GM12875 (cell line): ENCODE data around the gene C9orf78.

Experiments
- H3K4me3 ChIP-seq: one replicate; pipeline ENCODE4 v1.5.1; 2011; ENCODE audit warnings: low read depth, low read length, control low read depth
- TF ChIP-seq, protein P1 (sequence below): IDR thresholded peaks from 2 replicates; pipeline ENCODE4 v1.5.1; 2011; ENCODE audit warnings: low read depth, mild to moderate bottlenecking, control low read depth, inconsistent platforms, low read length, moderate library complexity, borderline replicate concordance; ENCODE audit not compliant: insufficient read depth

Gene C9orf78

DNA sequence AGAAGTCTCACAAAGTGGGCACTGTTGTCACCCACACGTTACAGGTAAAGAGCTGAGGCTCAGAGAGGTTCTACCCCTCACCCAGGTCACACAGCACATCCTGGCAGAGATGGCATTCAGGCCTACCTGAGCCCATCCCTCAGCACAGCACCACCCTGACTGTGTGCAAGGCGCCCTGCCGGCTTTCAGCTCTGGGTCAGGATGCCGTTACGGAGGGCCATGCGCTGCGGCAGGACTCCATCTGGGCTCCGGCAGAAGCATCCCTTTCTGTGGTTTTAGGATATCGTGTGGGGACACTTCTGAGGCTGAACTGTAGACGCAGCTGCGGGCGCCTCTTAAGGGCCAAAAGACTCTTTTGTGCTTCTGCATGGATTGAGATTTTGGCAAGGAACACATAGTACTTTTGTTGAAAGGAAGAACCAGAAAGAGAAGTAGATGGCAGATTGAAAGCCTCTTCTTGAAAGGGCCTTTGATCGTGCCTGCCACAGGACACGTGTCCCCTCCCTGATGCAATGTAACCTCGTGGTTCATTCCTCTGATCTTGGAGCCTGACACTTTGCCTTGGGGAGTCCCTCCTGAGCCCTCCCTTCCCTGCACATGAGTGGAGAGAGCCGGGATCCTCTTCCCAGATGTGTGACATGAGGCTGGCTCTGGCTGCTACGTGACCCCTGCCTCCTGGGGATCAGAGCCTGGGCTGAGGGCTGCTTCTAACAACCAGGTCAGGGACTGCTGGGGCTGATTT is 31.5 kb upstream of the C9orf78 start:
- H3K4me3 ChIP-seq, result no peak overlapping the region
- TF ChIP-seq, protein P1, sequence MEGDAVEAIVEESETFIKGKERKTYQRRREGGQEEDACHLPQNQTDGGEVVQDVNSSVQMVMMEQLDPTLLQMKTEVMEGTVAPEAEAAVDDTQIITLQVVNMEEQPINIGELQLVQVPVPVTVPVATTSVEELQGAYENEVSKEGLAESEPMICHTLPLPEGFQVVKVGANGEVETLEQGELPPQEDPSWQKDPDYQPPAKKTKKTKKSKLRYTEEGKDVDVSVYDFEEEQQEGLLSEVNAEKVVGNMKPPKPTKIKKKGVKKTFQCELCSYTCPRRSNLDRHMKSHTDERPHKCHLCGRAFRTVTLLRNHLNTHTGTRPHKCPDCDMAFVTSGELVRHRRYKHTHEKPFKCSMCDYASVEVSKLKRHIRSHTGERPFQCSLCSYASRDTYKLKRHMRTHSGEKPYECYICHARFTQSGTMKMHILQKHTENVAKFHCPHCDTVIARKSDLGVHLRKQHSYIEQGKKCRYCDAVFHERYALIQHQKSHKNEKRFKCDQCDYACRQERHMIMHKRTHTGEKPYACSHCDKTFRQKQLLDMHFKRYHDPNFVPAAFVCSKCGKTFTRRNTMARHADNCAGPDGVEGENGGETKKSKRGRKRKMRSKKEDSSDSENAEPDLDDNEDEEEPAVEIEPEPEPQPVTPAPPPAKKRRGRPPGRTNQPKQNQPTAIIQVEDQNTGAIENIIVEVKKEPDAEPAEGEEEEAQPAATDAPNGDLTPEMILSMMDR, result no peak

DNA sequence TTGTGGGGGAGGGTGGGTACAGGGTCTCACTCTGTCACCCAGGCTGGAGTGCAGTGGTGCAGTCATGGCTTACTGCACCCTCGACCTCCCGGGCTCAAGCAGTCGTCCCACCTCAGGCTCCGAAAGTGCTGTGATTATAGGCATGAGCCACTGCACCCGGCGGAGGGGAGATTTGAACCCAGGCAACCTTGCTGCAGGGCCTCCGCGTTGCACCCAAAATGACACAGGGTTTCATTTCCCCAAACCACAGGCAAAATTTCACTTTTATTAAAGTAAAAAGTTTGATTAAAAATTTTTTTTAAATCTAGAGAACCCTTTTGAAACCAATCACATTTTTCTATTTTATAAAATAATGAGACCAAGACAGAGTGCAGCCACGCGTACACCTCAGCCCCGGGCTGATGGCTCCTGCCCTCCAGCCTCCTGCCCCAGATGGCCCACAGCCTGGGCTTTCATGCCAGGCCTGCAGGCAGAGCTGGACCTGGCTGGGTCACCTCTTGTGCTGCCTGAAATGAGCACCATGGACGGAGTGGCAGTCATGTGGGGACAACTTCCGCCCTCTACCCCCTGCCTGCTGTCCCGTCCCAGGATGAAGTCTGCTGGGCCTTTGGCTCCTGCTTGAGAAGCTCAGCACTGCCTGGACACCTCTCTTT is 30.7 kb upstream of the C9orf78 start:
- no peak overlapping the region for H3K4me3 ChIP-seq
- TF ChIP-seq, protein P1, result no peak

DNA sequence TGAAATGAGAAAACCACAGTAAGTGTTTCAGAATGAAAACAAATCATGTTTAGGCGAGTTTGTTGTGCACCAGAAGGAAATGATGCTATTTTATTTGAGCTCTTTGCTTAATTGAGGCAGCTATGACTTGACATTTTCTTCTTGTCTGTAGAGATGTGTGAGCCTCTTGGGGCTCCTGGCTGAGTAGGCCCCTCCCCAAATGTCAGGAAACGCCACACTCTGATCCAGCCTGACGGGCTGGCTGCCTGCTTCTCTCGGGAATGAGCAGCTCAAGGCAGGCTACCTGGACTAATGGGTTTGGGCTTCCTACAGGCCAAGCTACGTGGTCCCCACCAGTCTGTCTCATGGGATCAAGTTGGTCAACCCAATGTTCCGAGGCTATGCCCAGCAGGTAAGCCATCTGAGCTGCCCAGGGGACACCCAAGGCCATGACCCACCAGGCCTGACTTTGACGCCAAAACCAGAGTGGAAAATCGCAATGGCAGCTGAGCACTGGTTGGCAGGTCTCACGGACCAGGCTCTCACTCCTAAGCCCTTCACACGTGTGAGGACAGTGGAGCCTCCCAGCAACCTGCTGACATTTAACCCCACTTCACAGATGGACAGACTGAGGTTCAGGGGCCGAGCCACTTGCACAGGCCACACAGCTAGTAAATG is 30.0 kb upstream of the C9orf78 start:
- no peak overlapping the region for H3K4me3 ChIP-seq
- TF ChIP-seq, protein P1, result no peak

DNA sequence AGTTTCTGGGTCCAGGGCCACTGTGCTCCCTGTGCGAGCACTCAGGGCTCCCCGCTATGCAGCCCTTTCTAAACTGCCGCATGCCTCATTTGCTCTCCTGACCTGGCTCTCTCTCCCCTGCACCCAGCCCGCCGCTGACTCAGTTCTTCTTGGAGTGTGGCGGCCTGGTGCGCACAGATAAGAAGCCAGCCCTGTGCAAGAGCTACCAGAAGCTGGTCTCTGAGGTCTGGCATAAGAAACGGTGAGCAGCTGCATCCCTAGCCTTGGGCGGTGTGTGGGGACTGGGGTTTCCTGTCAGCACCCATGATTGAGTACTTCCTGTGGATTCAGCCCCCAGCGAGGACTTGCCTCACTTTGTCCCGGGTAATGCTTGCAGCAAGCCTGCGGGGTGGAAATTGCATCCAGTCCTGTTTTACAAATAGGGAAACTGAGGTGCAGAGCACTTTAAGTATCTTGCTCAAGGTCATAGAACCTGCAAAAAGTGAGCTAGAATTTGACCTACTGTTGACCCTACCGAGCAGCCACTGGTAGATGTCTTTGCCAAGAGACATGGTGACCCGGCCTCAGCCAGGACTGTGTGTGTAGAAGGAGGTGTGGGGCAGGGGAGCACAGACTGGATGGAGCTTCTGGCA is 28.1 kb upstream of the C9orf78 start:
- no peak overlapping the region for H3K4me3 ChIP-seq
- TF ChIP-seq, protein P1, result no peak

DNA sequence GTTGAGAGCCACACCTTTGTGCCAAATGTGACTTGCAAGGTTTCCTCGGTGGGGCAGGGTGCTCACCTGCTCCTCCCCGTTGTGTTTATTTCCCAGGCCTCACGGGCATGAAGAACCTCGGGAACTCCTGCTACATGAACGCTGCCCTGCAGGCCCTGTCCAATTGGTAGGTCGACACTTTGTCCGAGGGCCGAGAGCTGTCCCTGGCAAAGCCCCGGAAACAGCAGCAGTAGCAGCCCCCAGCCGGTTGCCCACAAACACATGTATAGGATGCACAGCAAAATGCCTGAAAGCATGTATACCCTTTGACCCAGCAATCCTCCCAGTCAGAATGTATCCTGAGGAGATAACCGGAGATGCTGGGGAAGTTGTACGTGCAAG is 26.4 kb upstream of the C9orf78 start:
- no peak overlapping the region for H3K4me3 ChIP-seq
- TF ChIP-seq, protein P1, result no peak

DNA sequence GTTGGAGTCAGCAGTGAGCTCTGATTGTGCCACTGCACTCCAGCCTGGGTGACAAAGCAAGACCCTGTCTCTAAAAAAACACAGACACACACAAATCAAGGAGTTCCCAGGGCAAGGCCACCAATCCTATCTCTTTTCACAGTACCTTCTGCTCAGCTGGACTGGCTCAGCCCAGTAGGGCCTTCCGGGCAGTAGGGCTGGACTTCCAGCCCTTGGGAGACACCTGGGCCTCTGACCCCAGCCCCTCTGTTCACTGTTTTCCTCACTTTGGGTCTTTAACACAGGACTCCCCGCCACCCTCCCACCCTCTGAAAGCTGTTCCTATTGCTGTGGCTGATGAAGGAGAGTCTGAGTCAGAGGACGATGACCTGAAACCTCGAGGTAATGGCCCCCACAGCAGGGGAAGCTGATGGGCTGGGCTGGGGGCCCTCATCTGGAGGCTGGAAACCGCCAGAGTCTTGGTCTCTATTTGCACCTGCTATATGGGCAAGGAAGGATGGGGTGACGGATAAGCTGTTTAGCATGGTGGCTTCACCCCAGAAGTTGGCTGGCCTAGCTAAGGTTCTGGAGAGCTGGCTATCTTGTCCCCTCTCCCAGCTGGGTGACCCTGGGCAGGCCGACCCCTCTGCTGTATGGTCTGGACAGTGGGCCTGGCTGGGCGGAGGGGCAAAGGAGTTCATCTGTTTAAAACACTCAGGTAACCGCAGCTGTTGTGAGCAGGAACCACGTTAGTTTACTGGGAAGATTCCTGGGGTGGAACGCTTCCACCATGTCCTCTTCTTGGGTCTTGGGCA is 25.8 kb upstream of the C9orf78 start:
- TF ChIP-seq, protein P1, result no peak
- no peak overlapping the region for H3K4me3 ChIP-seq
